NCI-H1105 (cell line): Measurements from ENCODE around the gene BRD7.

Experiments
- DNase-seq: peaks from one replicate; lab custom pipeline; 2025; lab: John Stamatoyannopoulos, UW

The BRD7 gene

DNA sequence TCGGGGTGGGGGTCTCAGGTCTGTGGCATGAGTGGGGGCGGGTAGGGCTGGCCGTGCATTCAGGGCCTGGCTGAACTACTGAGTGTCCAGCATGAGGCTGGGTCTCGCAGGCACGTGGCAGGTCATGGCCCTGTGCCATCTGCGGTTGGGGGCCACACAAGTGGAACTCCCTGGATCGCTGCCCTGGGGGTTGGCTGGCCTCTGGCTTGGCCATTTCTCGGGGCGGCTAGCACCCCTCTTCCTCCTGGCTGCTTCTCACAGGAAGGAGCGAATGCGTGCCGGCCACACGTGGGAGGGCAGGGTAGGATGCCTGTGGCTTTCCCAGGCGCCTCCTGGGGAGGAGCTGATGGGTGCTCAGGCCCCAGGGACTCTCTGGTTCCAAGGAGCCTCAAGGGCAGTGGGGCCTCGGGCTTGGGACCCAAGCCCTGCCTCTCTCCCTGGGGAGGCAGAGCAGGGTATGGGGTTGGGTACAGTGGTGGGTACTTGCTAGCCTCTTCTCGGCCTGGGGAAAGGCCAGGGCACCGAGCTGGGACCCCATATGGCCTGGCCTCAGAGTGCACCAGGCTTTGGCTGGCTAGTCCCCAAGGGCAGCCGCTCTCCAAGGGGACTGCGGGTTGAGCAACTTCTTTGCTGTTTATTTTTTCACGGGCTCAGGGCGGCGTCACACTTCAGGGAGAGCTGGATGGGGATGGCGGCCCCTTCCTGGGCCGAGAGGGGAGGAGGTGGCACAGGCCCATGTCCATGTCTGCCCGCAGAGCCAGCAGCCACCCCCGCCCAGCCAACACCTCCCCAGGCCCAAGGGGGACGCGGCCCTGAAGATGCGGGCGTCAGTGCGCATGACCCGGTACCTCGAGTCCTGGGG, 65.0 kb downstream of the BRD7 start:
- DNase-seq: no peak

GRCh38 chr16:50303041-50303604, 65.7 kb downstream of the BRD7 start:
- no peak for DNase-seq

DNA sequence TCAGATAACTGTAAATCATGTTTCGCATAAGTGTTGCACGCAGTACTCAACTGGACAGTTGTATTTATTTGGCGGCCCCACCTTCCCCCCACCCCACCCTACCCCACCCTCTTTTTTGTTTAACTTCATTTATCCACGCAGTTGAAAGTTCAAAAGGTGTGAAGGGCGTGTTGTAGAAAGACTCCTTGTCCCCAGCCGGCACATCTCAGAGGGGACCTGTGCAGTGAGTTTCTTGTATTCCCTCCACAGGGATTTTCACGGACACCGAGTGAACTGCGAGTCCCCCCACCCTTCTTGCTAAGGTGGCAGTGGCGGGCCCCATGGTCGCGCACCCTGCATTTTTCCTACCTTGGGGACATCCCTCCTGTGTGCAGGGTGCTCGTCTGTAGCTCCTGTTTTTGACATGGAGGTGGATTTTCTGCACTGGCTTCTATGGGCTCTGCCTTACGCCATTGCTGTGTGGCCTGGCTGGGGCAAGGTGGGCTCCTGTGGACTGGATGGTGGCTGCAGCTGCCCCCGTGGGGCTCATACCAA, 66.2 kb downstream of the BRD7 start:
- DNase-seq: no peak

- no peak for DNase-seq
Observed at GRCh38 chr16:50301626-50302471, 66.9 kb downstream of the BRD7 start.

DNA sequence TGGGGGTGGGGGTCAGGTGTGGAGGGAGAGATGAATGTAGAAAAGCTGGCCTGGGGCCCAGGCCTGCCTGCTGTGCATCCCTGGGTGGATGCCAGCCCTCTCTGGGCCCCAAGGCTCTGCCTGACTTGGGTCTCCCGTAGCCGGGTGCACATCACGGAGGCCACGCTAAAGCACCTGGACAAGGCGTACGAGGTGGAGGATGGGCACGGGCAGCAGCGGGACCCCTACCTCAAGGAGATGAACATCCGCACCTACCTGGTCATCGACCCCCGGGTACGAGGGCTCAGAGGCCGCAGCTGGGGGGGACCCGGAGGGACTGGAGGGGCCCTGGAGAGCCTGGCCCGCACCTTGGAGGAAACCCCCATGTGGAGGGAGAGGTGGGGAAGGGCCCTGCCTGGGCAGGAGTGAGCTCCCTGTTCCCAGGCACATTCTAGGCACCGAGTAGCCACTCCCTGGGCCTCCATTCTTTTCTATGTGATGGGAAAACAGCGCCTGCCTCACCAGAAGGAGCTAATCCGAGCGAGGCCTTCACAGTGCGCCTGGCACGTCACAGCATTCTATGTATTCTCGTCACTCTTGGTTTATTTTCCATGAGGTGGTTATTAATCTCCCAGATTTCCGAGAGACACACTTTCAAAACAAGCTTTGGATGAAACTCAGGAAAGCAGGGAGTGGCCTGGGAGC, 67.7 kb downstream of the BRD7 start:
- no peak for DNase-seq

GRCh38 chr16:50299508-50300105, 69.2 kb downstream of the BRD7 start:
- DNase-seq: no peak

DNA sequence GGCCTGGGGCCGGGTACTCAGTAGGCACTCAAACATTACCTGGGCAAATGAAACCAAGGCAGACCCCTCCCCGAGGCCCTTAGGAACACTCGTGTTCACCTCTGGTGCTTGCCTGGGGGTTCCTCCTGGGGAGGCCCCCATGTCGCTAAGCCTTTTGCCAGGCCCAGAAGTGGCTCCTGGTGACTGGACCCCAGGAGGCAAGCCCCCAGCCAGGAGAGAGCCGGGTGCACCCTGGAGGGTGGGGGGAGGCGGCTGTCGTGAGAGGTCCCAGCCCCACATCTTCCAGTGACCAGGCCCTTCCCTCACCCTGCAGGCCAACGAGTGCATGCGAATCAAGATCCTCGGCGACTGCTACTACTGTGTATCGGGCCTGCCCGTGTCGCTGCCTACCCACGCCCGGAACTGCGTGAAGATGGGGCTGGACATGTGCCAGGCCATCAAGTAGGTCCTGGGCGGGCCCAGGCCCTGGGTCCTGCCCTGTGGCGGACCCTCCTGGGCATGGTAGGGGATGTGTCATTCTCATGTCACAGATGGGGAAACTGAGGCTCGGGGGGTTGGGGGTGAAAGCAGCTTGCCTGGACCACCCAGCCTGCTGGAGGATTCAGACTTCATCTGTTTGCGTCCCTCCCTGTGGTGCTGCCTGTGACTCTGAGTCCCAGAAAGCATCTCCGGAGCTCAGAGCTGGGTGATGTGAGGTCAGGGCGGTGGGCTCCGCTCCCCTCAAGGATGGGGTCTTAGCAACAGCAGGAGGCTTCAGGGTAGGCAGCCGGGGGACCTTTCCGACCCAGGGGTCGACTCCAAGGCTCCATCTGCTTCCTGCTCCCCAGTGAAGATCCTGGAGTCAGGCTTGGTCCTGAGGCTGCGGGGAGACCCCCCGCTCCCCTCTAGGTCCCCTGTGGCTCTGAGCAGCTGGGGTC, 69.9 kb downstream of the BRD7 start:
- DNase-seq: no peak

GRCh38 chr16:50298075-50298460, 70.7 kb downstream of the BRD7 start:
- DNase-seq: no peak

DNA sequence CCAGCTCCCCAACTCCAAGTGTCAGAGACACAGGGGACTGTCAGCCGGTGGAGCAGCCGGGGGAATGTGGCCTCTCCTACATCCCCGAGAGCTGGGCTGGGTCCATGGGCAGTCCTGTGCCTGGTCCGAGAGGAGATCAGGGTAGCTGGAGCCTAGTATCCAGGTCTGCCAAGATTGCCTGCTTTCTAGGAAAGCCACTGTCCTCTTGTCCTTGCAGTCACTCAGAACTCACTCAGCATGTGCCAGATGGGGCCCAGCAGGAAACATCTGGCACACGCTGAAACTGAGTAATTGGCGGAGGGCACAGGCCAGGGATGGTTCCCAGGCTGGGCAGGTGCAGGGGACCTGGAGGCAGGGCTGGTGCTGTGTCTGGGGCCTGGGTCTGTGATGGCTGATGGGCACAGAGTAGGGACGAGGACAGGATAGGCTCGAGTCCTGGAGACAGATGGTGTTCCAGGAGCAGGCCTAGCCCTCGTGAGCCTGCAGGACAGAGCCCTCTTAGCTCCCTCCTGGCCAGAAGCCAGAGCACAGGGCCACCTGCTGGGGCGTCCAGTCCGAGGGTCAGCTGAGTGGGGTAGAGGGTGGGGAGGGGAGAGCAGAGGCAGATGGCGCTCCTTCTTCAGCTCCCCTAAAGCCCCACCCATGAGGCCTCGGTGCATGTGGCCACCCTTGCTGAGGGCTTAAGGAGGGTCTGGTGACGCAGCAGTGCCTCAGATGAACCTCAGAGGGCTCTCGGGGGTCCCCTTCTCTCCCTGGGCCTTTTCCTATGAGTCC, 71.3 kb downstream of the BRD7 start:
- DNase-seq: no peak

- DNase-seq: no peak
Observed at GRCh38 chr16:50296807-50297206, 72.0 kb downstream of the BRD7 start.

DNA sequence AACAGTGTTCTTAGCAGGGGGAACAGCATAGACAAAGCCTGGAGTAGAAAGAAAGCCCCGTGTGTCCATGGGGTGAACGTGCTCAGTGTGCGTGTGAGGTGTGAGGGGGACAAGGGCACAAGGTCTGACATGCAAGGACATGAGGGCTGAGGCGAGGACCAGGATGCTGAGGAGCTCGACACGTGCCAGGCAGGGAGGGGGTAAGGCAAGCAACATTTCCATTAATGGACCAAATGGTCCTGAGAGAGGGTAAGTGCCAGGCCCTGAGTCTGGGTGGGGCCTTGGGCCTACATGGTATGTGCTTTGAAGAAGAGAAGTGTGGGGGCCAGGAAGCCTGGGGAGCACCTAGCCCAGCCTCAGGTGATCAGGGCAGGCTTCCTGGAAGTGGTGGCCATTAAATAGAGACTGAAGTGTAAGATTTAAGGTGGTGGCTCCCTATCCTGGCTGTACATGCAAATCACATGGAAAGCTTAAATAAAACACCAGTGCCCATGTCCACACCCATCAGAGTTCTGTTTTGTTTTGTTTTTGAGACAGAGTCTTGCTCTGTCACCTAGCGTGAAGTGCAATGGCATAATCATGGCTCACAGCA, 73.2 kb downstream of the BRD7 start:
- DNase-seq: no peak

DNA sequence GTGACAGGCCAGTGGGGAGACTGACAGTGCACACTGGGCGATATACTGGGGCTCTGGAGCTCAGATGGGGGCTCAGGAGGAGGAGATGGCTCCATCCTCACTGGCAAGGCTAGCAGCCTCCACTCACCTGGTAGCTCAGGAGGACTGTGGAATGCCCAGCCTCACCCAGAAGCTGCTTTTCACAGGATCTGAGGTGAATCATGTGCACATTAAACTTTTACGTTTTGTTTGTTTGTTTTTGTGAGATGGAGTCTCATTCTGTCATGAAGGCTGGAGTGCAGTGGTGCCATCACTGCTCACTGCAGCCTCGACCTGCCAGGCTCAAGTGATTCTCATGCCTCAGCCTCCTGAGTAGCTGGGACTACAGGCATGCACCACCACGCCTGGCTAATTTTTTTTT, 73.8 kb downstream of the BRD7 start:
- DNase-seq: no peak

DNA sequence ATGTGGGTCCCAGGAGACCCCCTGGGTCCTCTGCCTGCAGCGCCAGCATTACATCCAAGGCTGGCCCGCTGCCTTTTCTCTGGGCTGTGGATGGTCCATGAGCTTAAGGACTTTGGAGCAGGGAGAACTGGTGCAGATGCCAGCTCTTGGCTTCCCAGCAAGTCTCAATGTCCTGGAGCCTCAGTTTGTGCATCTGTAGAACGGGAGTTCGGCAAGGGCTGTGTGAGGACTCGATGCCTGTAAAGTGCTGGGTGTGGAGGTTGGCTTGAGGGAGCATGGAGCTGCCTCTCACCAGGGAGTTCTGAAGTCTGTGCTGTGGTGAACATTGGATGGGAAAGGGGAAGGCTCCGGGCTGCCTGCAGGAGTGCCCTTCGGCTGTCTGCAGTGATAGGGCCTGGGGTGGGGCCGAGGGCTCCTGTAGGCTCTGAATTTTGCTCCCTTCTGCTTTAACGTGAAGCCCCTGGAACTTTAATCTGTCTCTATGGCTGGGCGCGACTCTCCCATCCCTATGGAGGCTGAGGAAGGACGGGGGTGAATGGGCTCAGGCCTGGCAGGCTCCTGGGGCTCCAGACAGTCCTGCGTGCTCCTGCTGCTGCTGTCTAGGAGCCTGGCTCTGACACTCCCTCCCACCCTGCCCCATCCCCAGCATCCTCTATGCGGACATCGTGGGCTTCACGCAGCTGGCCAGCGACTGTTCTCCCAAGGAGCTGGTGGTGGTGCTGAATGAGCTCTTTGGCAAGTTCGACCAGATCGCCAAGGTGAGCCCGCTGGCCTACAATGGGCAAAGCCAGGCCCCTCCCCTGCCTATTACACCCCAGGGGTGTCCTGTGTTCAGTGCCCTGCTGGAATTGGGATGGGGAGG, 74.6 kb downstream of the BRD7 start:
- DNase-seq: no peak

- DNase-seq: no peak
Observed at GRCh38 chr16:50293041-50293783, 75.6 kb downstream of the BRD7 start.

DNA sequence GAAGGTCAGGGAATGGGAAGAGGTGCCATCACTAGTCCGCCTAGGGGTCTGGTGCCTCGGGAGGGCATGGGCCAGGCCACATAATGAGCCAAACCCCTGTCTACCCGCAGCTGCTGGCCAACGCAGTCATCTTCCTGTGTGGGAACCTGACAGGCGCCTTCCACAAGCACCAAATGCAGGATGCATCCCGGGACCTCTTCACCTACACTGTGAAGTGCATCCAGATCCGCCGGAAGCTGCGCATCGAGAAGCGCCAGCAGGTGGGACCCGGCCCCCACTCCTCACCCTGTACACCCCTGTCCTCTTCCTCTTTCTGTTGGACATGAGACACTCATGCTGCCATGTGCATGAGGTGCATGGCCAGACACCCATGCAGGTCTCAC, 76.2 kb downstream of the BRD7 start:
- DNase-seq: no peak

- no peak for DNase-seq
Observed at GRCh38 chr16:50291719-50292565, 76.8 kb downstream of the BRD7 start.

DNA sequence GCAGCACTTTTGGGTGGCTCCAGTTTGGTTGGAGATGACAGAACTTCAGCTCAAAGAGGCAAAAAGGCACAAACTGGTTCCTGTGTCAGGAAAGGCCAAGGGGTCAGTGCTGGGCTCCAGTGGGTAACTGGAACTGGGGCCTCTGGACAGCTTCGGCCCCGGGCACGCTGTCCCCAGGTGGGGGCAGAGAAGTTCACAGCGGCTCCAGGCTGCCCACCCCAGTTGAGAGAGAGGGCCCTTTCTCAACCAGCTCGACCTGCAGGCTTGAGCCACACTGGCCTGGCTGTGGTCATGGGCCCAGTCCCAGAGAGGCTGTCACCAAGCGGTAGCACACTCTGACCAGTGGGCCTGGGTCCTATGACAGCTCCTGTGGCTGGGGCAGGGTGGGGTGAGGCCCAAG, 77.9 kb downstream of the BRD7 start:
- no peak for DNase-seq
